Fibroblast of upper back skin (primary cell): ENCODE data around the gene SPARCL1.
"Not testable (repeated sequence)": the region's sequence is repeated elsewhere in the genome, so short reads cannot be mapped to it uniquely, and the experiment has no call there.

Experiments used
- DNase-seq: peaks from one replicate; pipeline ENCODE4 v3.0.0-alpha.2; 2013

The SPARCL1 gene

DNA sequence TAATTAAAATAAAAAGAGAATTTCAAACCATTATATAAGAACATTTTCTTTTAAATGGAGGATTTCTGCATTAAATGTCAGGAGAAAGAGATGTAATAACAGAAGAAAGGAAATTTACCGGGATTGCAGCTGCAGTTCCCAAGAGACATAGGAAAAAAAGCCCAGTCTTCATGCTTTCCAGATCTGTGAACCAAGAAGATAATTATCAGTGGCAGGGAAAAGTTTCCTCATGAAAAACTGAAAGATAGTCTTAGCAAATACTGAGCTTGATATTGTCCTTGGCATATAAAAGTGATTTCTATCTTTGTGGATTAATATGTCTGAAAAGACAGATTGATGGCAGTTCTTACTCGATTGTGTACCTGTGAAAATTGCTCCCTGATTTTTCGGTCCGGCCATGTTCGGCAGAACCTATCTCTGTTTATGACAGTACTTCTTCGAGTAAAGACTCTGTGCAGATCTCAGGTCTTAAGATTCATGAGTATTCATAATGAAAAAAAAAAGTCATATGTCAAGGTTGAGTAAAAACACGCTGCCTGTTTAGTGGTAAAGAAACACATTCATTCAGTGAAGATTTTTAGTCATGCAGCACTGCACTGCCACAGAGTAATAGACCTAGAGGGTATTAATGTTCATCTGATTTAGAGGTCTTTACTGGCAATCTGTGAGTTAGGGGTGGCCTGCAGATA, 29.6 kb downstream of the SPARCL1 start:
- DNase-seq: no peak

- DNase-seq: peak; percentile 84
These were observed 30.7 kb downstream of the SPARCL1 start for GRCh38 chr4:87498446-87498900.

GRCh38 chr4:87497578-87497977, 31.6 kb downstream of the SPARCL1 start:
- DNase-seq: no peak

GRCh38 chr4:87497159-87497558, 32.0 kb downstream of the SPARCL1 start:
- DNase-seq: no peak

- DNase-seq: no peak
These were observed 36.1 kb downstream of the SPARCL1 start for GRCh38 chr4:87493115-87493514.

GRCh38 chr4:87491851-87492250, 37.3 kb downstream of the SPARCL1 start:
- not testable (repeated sequence) for DNase-seq

DNA sequence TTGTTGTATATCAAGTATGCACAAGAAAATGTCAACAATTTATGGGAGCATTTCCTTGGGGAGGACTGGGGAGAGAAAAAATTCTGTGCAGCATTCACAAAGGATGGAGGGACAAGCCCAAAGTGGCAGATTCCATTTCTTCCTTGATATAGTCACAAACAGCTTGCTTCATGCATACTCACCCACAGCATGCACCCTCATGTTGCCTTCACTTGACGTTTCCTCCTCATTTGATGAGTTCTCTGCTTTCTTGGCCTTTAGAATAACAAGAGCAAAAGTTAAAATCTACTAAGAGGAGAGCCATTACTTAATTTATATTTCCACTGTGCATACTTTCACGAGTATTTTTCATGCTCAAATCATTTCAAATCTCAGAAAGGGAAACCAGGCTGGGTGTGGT, 37.7 kb downstream of the SPARCL1 start:
- no peak for DNase-seq

GRCh38 chr4:87490664-87491369, 38.4 kb downstream of the SPARCL1 start:
- DNase-seq: no peak

DNA sequence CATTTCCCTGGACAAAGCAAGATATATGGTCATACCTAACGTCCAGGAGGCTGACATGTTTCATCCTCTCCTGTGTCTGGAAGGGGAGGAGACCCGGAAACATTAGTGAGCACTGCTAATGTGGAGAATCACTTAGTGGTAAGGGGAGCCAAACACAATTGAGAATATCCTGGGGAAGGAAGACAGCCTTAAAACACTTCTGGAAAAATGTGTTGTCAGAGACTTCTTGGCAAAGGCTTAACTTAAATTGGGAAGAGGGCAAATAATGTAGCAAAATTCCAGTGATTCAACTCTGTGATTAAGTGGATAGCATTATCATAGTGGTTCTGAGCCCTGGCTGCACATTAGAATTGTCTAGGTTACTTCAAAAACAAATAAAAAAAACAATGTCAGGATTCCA, 39.5 kb downstream of the SPARCL1 start:
- DNase-seq: no peak

GRCh38 chr4:87488666-87489065, 40.5 kb downstream of the SPARCL1 start:
- DNase-seq: not testable (repeated sequence)

- not testable (repeated sequence) for DNase-seq
These were observed 45.9 kb downstream of the SPARCL1 start for GRCh38 chr4:87483247-87483646.

DNA sequence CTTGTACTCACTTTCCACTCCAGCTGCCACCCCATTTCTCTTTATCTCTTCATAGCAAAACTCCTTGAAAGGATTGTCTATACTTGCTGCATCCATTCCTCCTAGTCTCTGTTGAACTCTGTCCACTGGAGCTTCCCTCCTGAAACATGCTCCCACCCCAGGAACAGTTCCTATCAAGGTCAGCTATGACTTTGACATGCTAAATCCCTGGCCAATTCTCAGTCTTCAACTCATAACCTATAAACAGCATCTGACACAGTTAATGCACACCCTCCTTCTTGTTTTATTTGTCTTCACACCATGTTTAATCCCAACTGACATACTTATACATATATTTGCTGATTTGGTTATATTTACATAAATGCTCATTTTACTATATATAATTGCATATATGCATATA, 47.8 kb downstream of the SPARCL1 start:
- no peak for DNase-seq

DNA sequence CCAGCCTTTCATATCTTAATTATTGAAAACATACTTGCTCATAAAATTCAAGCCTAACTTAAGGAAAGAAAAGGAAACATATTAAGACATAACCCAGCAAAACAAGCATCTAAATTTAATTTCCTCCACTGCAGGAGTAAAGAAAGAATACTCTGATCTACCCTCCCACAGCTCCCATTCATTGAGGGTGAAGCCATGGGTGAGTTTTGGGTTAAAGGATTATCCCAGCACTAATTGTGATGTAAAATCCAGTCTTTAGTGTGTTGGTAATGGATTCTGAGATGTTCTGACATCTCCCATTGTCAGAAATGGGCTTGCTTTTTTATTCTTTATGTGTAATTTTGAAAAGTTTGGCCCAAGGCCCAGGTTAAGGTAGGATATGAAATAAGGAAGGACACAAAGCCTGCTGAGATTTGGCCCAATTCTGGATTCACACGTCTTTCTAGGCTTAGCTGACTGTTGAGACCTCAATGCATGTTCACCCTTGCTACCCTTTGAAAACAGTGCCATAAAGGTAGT, 50.4 kb downstream of the SPARCL1 start:
- DNase-seq: no peak

DNA sequence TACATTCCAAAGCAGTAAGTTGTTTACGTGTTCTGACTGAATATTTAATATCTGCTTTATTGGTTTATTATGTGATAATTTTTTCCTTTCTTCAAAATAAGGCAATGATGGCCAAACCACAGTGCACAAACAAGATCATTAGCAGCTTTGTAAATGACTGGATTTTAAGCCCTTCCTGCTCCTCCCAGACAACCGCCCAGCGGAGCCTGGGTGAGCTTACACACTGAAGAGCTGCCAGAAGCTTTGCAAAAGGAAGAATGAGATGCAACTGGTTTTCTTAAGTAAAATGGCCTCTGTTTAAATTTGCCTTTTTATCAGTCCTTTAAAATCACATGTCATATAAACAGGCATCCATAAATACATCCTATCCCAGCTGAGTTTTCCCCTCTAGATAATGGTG, 52.2 kb downstream of the SPARCL1 start:
- DNase-seq: no peak

- DNase-seq: no peak
These were observed 59.8 kb downstream of the SPARCL1 start for GRCh38 chr4:87469390-87469789.

DNA sequence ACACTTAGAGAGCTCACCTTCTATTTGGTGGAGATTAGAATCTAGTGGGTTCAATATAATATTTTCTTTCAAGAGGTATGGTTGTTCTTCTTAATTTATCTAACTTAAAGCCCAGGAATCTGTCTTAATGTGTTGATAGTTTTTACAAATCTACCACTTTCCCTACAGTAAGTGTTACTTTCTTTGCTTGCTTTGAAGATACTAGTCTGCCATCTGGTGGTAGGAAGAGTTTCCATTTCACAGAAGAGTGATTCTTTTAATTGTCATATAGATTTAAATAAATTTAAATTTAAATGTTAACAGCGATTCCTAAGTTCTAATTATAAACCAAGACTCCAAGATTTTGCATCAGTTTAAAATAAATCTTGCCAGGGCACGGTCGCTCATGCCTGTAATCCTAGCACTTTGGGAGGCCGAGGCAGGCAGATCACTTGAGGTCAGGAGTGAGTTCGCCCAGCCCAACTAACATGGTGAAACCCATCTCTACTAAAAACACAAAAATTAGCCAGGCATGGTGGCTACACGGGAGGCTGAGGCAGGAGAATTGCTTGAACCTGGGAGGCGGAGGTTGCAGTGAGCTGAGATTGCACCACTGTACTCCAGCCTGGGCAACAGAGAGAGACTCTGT, 63.3 kb downstream of the SPARCL1 start:
- peak; percentile 50 for DNase-seq

- no peak for DNase-seq
These were observed 67.1 kb downstream of the SPARCL1 start for GRCh38 chr4:87462102-87462501.

- peak; percentile 23 for DNase-seq
These were observed 67.9 kb downstream of the SPARCL1 start for GRCh38 chr4:87461281-87461700.

DNA sequence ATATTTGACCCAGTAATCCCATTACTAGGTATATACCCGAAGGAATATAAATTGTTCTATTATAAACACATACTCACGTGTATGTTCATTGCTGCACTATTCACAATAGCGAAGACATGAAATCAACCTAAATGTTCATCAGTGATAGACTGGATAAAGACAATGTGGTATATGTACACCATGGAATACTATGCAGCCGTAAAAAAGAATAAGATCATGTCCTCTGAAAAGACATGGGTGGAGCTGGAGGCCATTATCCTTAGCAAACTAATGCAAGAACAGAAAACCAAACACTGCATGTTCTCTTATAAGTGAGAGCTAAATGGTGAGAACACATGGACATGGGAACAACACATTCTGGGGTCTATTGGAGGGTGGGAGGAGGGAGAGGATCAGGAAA, 70.3 kb downstream of the SPARCL1 start:
- no peak for DNase-seq

DNA sequence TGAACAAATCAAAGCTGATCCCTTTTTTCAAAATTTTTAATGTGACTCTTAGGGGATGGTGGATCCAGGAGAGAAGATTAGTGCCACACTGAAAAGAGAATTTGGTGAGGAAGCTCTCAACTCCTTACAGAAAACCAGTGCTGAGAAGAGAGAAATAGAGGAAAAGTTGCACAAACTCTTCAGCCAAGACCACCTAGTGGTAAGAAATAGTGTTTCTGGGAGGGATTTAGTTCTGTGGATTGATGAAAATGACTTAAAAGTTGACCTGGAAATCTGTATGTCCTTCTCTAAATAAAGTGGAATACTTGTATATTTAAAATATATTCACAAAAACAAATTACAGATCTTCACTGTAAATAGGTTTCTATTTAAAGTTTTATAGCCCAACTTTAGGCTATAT, 77.6 kb downstream of the SPARCL1 start:
- no peak for DNase-seq

DNA sequence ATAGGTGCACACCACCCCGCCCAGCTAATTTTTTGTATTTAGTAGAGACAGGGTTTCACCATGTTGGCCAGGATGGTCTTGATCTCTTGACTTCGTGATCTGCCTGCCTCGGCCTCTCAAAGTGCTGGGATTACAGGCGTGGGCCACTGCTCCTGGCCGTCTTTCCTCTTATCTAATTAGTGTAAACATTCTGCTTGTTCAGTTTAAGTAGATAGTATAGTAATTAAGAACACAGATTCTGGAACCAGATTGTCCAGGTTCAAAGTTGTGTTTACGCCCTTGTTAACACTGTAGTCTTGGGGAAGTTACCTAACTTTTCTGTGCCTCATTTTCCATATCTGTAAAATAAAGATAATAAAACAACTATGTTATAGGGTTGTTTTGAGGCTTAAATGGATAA, 82.8 kb downstream of the SPARCL1 start:
- not testable (repeated sequence) for DNase-seq

GRCh38 chr4:87445964-87446363, 83.2 kb downstream of the SPARCL1 start:
- DNase-seq: no peak

- DNase-seq: no peak
These were observed 84.4 kb downstream of the SPARCL1 start for GRCh38 chr4:87444741-87445140.

GRCh38 chr4:87442889-87443288, 86.3 kb downstream of the SPARCL1 start:
- no peak for DNase-seq
